Measurements from ENCODE around the gene WDR38. TPM values are rescaled to one million over a fixed set of nuclear protein-coding genes. Genes with fewer than 3 reads are reported as not detected.

WDR38 gene
- total RNA-seq, 1 experiment from 2014 or later = not detected

GRCh38 chr9:124813041-124813440 lies 40.2 kb upstream of the WDR38 start:
- Histone ChIP-seq H3K27me3 (ENCODE audit: control insufficient read depth, insufficient read depth, low read length) (no peaks in the 10 kb centered on the region), H3K4me3 (ENCODE audit: low read depth in 2 of 2, low read length in 2 of 2) (no peak overlapping the region), H3K27ac (ENCODE audit: low read length) (no peak overlapping the region), H3K4me1 (ENCODE audit: control insufficient read depth, insufficient read depth, low read length) (peaks cover 7% of the 10 kb centered on the region), H3K9me3 (ENCODE audit: control insufficient read depth, insufficient read depth, low read depth, low read length) (no peaks in the 10 kb centered on the region), H3K36me3 (ENCODE audit: control insufficient read depth, insufficient read depth, low read length) (no peaks in the 10 kb centered on the region)
- ATAC-seq (no peak), DNase-seq (ENCODE audit: low read depth, low spot score) (no peak)
- ChIA-PET POLR2A (no interaction called here), CTCF (no interaction called here)
- TSS peak; percentile 61 for BruUV-seq (replicated peaks)
- in situ Hi-C loops (cut with HindIII; ENCODE audit: low pct_unique_long_range_greater_than_20kb, low sequenced_read_pairs) (no loop called here), intact Hi-C loops (cut with micrococcal nuclease; ENCODE audit: unreplicated experiment) (no loop called here)
- TF ChIP-seq, protein P1, sequence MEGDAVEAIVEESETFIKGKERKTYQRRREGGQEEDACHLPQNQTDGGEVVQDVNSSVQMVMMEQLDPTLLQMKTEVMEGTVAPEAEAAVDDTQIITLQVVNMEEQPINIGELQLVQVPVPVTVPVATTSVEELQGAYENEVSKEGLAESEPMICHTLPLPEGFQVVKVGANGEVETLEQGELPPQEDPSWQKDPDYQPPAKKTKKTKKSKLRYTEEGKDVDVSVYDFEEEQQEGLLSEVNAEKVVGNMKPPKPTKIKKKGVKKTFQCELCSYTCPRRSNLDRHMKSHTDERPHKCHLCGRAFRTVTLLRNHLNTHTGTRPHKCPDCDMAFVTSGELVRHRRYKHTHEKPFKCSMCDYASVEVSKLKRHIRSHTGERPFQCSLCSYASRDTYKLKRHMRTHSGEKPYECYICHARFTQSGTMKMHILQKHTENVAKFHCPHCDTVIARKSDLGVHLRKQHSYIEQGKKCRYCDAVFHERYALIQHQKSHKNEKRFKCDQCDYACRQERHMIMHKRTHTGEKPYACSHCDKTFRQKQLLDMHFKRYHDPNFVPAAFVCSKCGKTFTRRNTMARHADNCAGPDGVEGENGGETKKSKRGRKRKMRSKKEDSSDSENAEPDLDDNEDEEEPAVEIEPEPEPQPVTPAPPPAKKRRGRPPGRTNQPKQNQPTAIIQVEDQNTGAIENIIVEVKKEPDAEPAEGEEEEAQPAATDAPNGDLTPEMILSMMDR (IDR thresholded peaks at IDR 0.05) = no peak
- no peak for TF ChIP-seq SIN3A (IDR thresholded peaks at IDR 0.05; ENCODE audit: borderline replicate concordance, insufficient read depth, low read depth, low read length)
- TF ChIP-seq TCF7L2 (IDR thresholded peaks at IDR 0.05; ENCODE audit: low read depth, low read length) = no peak
- no peak for TF ChIP-seq POLR2AphosphoS5 (IDR thresholded peaks at IDR 0.05; ENCODE audit: low read depth, low read length)
- TF ChIP-seq, protein P2, sequence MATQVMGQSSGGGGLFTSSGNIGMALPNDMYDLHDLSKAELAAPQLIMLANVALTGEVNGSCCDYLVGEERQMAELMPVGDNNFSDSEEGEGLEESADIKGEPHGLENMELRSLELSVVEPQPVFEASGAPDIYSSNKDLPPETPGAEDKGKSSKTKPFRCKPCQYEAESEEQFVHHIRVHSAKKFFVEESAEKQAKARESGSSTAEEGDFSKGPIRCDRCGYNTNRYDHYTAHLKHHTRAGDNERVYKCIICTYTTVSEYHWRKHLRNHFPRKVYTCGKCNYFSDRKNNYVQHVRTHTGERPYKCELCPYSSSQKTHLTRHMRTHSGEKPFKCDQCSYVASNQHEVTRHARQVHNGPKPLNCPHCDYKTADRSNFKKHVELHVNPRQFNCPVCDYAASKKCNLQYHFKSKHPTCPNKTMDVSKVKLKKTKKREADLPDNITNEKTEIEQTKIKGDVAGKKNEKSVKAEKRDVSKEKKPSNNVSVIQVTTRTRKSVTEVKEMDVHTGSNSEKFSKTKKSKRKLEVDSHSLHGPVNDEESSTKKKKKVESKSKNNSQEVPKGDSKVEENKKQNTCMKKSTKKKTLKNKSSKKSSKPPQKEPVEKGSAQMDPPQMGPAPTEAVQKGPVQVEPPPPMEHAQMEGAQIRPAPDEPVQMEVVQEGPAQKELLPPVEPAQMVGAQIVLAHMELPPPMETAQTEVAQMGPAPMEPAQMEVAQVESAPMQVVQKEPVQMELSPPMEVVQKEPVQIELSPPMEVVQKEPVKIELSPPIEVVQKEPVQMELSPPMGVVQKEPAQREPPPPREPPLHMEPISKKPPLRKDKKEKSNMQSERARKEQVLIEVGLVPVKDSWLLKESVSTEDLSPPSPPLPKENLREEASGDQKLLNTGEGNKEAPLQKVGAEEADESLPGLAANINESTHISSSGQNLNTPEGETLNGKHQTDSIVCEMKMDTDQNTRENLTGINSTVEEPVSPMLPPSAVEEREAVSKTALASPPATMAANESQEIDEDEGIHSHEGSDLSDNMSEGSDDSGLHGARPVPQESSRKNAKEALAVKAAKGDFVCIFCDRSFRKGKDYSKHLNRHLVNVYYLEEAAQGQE (IDR thresholded peaks at IDR 0.05; ENCODE audit: insufficient read depth in 1 of 2, low read depth in 2 of 2, low read length in 1 of 2) = no peak

DNA sequence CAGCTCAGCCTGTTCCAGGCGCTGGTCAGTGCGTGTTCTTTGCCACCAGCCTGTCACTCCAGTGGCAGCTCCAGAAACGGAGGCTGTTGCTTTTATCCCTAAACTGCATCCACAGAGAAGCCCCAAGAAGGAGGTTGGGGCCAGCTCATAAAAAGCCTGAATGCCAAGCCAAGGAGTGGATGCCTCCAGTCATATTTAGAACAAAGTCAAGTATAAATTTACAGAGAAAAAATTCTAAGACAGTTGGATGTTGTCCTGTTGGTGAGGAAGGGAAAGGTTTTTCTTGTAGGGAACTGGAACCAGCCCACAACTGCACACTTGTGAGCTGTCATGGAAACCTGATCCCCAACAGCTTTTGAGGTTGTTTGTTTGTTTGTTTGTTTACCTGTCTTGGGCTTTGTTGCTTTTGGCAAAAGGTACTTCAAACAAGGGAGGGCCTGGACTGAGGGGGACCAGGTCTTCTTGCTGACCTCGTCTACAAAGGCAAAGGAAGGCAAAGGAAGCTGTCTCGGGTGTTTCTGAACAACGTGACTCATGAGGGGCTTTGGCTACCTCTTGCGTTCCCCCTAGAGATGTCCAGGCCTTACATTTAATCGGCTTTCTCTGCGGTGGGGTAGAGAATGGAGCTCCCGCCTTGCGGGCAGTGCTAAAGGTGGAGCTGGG lies 39.6 kb upstream of the WDR38 start:
- ChIA-PET CTCF (no interaction called here), POLR2A (no interaction called here)
- TF ChIP-seq, protein P2 (IDR thresholded peaks at IDR 0.05; ENCODE audit: insufficient read depth in 1 of 2, low read depth in 2 of 2, low read length in 1 of 2) = no peak
- TF ChIP-seq POLR2AphosphoS5 (IDR thresholded peaks at IDR 0.05; ENCODE audit: low read depth, low read length) (no peak), TCF7L2 (IDR thresholded peaks at IDR 0.05; ENCODE audit: low read depth, low read length) (no peak), SIN3A (IDR thresholded peaks at IDR 0.05; ENCODE audit: borderline replicate concordance, insufficient read depth, low read depth, low read length) (no peak)
- TF ChIP-seq, protein P1 (IDR thresholded peaks at IDR 0.05) = no peak
- DNase-seq (ENCODE audit: low read depth, low spot score) (no peak), ATAC-seq (0 out of 2 replicates have a peak, but pooled peaks have one; percentile 26)
- in situ Hi-C loops (cut with HindIII; ENCODE audit: low pct_unique_long_range_greater_than_20kb, low sequenced_read_pairs) (no loop called here), intact Hi-C loops (cut with micrococcal nuclease; ENCODE audit: unreplicated experiment) (no loop called here)
- Histone ChIP-seq H3K27ac (ENCODE audit: low read length) (no peak overlapping the region), H3K36me3 (ENCODE audit: control insufficient read depth, insufficient read depth, low read length) (no peaks in the 10 kb centered on the region), H3K4me1 (ENCODE audit: control insufficient read depth, insufficient read depth, low read length) (peaks cover 13% of the 10 kb centered on the region), H3K9me3 (ENCODE audit: control insufficient read depth, insufficient read depth, low read depth, low read length) (no peaks in the 10 kb centered on the region), H3K4me3 (ENCODE audit: low read depth in 2 of 2, low read length in 2 of 2) (no peak overlapping the region), H3K27me3 (ENCODE audit: control insufficient read depth, insufficient read depth, low read length) (no peaks in the 10 kb centered on the region)
- no TSS peak for BruUV-seq (replicated peaks)

Measured in Panc1 (cell line).